DMS153 (cell line): Measurements from ENCODE around the gene NFIA.

Source experiments
- DNase-seq: peaks from one replicate; lab custom pipeline; 2025; lab: John Stamatoyannopoulos, UW

NFIA gene

DNA sequence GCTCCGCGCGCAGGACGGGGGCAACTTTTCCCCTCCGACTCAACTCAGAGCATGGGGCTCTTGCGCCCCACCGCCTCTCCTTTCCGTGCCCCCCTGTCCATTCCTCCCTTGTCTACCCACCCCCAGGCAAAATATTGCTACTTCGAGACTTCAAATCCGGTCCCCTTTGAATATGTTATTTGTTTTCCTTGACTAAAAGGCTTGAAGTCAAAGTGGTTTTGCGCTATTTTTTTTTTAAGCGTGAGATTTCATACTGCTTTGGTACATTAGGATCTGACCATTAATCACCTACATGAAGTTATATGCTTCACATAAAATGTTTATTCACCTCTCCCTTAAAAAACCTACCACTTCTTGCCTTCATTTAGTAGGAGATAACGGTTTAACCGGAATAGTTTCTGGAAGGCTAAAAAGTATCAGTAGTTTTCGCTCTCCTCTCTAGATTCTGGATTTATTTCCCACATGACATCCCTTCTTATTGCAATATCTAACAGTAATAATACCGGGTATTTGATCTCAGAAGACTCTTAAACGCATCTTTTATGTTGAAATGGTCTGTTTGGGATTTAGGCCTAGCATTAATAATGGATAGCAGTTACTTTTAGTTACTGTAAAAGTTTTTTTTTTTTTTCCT lies 1.6 kb downstream of the NFIA start:
- DNase-seq, result no peak

DNA sequence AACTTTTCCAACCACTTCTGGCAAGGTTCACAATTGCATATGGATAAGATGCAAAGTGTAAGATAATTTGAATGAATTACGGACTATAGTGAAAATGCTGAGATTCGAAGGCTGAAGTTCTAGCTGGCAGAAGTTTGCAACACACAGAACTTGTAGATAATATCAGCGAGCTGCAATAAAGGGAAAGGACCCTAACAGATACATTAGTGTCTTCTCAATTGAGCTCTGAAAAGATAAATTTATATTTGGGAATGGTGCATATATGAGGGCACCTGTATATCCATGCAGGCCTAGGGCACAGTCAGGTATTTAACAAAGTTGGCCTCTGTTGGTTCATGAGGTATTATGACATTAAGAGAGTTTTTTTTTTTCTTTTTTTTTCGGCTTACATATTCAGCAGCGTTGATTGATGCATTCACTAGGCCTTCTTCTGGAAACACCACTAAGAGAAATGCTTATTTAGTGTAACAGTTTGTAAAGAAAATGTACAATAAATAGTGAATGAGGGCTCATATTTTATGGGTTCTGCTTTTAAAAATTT lies 2.2 kb downstream of the NFIA start:
- DNase-seq, result no peak

DNA sequence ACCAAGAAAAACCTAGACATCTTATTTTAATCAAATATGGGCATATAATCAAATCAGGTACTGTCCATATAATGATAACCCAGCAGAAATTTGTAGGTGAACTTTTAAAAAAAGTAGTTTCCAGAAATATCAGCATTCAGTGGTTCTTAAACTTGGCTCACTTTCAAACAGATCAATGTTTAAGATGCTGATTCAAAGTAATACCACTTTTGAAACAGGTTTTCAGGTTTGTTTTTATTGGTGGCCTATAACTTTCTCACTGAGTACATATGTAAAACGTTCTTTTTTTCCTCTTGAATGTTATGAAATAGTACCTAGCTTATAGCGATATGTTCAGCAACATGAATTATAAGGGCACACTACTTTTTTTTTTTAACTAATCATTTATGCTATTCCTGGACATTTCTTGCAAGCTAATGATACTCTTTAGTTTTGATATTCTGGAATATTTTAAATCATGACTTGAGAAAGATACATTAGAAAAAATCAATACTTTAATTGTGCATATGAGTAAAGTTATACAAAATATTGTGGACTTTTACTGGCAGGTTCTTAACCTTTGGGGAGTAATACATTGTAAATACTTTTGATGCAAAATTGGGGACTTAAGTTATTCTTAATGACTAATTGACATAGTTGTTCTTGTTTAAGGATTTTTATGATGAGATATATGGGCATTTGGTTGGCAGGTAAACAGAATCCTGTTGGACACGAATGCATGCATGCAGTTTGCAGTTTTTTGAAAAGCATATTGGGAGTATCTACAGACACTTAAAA lies 3.0 kb downstream of the NFIA start:
- no peak for DNase-seq

DNA sequence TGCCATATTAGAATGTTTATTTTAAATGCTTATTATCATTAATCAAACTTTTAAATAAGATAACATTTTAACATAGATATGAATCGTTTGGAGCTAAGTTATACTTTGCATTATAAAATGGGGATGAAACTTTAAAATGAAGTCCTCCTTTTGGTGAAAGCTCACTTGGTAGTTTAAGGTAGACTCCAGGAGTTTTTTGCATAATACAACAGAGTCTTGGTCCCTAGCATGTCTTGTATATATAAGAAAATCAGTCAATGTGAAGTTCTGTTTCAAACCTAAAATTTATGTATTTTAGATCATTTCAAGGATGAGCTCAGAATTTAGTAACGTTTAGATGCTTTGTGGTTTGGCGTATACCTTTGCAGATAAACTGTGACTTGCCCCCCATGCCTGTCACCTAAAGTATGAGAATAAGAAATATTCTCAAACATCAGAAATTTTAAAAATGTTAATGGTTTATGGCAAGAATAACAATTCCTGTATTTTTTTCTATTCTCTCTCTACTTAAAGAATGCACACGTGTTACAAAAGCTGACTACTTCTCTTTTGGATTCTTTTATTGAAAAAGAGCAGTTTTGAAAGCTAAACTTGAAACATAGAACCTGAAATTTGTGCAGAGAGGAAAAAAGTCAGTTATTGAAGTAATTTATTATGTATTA lies 3.8 kb downstream of the NFIA start:
- no peak for DNase-seq

DNA sequence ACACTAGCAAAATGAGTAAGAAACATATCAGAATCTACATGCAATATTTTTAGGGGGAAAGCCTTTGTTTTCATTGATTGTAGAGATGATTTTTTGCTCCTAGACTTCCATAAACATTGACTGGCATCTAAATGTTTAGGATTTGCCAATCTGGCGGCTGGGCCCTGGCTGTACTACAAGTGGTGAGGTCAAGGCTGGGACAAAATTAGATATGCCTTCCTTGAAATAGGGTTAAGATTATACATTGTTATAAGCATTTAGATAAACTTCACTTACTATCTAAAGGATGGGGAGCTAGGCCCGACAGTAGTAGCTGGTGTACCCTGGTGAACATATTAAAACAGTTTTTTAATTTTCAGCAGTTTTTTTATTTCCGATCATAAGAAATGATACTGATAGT lies 5.2 kb downstream of the NFIA start:
- no peak for DNase-seq

DNA sequence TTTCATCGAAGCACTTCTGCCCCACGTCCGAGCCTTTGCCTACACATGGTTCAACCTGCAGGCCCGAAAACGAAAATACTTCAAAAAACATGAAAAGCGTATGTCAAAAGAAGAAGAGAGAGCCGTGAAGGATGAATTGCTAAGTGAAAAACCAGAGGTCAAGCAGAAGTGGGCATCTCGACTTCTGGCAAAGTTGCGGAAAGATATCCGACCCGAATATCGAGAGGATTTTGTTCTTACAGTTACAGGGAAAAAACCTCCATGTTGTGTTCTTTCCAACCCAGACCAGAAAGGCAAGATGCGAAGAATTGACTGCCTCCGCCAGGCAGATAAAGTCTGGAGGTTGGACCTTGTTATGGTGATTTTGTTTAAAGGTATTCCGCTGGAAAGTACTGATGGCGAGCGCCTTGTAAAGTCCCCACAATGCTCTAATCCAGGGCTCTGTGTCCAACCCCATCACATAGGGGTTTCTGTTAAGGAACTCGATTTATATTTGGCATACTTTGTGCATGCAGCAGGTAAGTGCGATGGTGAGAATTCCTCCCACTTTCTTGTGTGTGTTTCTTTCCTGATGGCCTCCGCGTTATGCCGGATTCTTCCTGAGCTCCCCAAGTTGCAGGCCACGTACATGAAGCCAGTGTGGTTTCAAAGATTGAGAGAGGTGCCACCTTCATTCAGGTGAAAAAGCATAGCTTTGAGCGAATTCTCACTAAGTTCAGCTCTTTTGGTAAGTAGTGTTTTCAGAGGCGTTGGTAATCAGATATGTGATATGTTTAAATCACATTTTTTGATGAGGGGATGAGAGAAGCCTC lies 6.0 kb downstream of the NFIA start:
- DNase-seq, result no peak

DNA sequence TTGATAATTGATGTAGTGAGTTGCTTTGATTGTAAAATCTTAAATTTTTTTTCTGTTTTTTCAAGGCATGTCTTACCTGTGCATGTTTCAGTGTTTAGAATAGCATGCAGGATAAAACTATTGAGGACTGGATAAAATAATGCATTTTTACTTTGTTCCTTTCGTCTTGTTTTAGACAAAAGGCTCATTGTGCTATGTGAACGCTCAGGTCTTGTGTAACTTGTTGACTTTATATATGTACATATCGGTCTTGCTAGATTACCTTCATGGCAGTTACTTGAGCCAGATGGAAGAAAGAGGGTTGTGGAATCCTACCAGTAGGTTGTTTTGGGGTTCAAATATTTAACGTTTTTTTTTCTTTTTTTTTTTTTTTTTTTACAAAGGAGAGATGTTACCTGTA lies 7.0 kb downstream of the NFIA start:
- DNase-seq, result no peak

DNA sequence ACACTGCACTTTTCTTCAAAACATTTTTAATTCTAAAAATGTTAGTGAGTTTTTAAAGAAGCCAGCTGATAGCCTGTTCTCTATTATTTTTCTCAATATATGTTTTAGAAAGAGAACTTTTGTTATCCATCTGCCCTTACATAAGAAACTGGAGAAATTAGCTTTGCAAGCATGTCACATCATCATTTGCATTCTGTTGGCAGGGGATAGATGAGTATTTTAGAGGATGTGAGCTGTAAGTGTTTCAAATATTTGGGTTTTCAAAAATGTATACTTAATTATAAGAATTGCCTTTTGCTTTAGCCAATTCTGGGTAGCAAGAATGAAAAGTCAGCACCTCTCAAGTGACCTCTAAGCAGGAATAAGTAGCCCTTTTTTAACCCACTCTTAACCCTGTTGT lies 7.4 kb downstream of the NFIA start:
- no peak for DNase-seq

DNA sequence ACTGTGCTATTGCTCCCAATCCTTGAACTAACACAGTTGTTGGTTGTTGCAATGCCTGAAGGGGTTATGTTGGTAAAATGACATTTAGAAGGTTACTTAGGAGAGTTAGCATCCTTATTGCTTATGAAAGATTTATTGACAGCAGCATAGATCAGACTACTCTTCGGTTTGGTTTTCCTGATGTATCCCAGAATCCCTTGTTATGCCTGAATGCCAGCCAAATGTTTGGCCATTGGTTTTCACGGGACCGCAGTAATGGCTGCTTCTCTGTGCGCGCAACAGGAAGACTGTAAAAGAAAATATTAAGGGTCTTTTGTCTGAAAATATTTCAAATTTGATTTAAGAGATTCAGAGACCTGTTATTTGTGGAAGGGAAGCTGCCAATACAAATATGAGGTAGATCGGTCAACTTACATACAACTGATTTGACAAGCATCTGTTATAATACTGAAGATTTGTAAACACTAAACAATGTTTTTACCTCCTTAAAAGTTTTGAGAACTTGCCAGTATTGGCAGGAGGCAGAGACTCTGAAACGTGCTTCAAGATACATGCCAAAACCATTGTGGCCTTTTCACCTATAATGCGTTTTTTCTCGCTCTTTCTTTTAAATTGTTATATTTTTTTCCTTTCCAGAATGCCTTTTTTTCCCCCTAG lies 8.3 kb downstream of the NFIA start:
- DNase-seq, result no peak

DNA sequence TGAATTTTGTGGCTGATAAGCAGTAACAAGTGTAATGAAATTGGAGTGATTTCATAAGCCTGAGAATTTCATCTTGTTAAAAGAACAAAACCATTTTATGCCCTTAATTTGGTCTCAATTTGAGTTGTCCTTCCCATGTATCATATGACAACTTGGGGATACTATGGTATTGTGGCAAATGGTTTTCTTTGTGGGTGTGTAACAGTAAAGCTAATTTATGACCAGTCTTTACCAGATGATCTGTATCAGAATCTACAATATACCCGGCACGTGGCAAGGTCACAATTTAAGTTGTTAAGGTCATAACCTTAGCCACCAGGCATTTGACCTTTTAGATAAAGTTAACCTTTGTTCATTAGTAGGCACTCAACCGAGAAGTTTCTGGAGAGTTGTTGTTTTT lies 9.1 kb downstream of the NFIA start:
- no peak for DNase-seq

DNA sequence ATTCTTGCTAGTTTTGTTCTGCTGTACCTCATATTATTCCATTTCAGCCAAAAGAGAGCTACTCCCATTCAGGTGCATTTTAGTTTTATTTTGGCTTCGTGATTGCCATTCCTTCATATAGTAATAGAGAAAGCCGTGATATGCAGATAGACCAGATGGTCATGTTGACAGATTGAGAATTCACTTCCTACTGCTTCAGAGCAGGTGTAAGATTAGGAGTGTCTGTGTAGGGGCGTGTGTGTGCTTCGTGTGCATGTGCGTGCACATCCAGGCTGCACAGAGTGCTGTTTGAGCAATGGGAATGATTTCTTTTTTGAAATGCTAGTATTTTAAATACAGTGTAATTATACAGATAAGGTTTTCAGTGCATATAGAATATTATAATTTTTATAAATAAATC lies 10.3 kb downstream of the NFIA start:
- DNase-seq, result peak; percentile 51

DNA sequence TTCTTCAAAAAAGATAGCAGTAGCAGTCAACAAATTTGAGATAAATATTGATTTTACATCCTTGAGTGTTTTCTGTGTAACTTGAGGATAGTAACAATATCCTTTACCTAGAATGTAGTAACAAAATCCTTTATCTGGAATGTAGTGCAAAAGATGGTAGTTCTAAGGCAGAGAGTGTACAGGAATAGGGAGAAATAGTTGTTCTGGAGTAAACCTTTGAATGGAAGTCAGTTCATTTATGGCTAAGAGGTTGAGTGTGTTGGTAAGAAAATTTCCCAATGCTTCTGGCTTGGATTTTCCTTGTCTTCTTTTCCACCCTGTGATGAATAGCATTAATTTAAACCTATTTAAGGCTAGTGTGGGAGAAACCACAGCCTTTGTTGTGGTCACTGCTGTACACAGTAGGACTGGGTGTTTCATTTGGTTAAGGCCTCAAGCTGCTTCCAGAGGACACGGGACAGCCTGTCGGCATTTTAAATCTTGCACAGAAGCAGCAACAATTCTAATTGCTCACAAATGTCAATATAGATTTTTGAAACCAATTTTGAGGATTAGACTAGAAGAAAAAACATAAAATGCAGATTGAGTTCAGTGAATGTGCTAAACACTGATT lies 11.3 kb downstream of the NFIA start:
- no peak for DNase-seq

DNA sequence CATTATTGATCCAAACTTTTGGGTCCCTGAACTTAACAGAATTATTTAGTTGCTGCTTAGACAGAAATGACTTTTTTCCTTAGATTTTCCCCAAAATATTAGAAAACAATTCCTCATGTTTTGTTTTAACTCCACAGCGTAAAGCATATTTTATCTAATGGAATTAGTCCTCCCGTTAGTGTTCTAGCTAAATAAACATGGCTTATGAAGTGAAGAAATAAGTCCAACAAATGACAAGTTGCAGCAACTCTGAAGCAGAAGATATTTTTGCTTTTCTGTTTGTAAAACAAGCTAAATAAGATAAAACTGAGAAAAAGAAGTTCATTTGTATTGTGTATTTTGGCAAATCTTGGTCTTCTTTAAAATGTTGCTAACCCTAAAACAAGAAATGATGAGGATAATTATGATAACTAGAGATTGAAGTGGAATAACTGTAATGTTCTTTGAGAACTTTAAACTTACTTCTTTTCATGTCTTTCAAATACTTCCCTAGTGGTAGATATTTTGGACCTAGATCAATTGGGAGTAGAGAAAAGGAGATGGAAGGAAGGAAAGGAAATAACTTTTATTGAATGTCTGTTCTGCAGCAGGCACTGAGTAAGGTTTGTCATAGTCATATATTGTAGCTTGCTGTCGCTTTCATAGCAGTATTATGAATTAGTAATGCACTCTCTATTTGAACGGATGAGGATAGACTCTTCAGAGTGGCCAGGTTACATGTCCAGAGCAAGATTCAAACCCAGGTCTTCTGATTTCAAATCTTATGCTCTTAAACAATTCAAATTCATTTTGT lies 12.5 kb downstream of the NFIA start:
- DNase-seq, result no peak

DNA sequence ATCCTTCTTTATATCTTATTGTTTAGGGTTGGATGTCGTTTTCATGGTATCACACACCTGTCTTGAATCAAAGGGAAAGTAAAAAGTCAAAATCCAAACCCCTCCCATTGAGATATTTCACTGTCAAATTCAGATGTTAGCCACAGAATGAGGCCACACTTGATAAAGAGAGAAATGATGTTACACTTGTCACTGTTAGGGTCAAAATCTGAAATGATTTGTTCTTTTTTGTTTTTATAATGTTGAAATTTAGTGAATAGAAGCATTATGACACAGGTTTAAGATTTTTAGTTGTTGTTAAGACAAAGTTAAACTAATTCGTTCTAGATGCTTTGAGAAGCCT lies 13.1 kb downstream of the NFIA start:
- DNase-seq, result no peak

DNA sequence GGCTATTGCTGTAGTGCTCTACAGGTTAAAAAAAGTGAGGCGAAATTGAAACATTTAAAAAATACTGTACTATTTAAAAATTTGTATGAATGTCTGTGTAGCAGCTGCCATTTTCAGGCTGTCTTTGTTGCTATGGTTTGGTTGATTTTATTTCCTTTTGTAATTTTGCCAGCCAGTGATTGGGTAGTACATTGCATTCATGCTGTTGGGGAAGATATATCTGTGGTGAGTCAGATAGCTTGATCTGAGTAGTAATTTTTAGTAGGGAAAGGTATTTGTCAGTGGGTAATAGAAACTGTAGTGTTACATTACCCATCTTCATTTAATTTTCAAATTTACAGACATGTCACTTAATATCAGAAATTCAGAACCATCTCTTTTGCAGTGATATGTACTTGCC lies 15.0 kb downstream of the NFIA start:
- no peak for DNase-seq

DNA sequence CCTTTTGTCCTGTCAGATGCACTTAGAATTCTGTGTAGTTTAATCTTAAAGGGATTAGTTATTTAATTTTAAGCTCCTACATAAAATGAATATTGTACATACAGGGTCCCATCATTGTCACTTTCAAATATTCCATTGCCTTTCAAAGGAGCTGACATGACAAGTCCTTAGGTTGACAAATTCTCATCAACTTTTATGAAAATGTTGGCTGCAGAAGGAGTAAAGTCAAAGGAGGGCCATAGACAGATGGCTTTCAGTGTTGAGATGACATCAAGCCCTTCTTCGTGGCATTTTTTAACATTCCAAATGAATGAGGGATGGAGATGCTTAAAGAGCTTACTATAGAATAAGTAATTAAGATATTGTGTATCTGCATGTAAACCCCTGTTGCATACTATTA lies 15.4 kb downstream of the NFIA start:
- DNase-seq, result no peak

DNA sequence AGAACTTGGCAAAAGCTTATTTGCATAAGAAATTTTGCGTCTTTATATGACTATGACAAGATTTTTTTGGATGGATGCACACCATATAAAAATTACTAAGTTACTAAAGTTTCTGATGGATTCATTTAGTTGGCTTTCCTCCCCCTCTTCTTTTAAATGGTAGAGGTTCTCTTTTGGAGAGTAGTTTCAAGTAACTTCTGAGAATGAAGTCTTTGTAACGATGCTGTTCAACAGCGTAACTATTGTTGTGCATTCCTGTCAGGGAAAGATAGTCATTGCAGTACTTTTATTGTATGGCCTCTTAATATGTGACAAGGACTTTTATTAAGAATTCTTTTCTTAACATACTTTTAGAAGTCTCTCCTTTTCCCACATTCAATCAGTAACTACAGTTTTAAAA lies 16.0 kb downstream of the NFIA start:
- DNase-seq, result no peak

DNA sequence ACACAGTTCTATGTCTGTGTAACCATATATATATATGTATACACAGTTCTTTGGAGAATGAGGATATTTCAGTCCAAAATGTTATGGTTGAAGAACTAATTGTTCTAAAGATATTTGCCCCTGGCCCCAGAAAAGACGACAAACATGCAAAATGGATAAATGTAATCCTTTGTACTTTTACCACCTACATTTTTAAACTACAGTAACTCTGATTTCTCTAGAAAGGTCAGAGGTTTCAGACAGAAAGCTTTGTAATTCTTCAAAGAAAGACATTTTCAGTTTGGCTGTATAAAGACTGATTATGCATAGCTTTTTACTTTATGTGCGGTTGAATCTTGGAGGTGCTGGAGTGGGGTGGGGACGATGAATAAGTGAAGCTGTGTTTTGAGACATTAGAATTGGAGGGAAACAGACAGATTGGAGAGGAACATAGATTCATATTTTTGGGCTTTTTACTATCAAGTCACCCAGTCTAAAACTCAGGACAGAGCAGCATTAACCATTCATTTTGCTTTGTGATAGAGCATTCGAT lies 16.6 kb downstream of the NFIA start:
- DNase-seq, result no peak

DNA sequence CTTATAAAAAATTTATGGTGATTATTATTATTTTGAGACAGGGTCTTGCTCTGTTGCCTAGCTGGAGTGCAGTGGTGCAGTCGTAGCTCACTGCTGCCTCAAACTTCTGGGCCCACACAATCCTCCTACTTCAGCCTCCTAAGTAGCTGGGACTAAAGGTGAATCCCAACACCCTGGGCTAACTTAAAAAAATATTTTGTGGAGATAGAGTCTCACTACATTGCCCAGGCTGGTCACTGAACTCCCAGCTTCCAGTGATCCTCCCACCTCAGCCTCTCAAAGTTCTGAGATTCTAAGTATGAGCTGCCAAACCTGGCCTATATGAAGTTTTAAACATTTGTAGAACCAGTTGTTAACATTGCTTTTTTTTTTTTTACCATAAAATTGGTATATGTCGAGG lies 18.2 kb downstream of the NFIA start:
- DNase-seq, result no peak

DNA sequence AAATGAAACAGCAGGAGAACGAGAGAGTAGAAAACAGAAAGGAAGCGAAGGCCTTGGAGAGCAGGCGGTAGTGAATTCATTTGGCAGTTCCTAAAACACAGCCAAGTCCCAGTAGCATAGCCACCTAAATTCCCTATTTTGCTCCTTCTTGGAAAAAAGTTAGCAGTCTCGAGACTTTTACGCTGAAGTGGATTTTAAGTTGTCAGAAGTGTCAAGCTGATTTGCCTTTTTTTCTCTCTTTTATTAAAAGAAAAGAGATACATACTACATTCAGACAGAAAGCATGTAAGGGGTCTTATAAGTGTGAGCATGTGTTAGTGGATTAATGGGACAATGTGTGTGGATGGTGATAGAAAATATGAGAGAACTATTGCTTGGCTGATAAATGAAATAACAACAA lies 19.2 kb downstream of the NFIA start:
- no peak for DNase-seq
